Measurements from ENCODE around the gene CFAP54.

DNA sequence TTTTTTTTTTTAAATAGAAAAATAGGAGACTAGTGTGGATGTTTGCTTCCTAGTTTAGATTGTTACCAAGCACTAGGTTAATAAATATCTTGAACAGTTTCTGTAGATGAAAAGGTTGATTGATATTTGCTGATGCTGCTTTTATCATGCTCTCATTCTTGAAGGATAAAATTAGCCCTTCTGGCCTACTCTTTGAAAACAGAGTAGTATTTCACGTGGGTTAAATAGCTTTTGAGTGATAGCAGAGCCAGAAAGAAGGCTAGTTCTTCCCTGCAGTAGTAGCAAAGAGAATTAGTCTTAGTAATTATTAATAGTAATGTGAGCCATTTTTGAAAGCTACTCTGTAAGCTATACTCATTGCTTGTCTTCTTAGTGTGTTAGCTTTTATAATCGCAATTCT lies 422.9 kb downstream of the CFAP54 start:
- TF ChIP-seq CTCF (conservative IDR thresholded peaks at IDR 0.05 in 1 of 2, IDR thresholded peaks at IDR 0.05 in 1 of 2; ENCODE audit: low read depth in 1 of 2, low read length in 2 of 2): no peak
- TF ChIP-seq EZH2 (IDR thresholded peaks at IDR 0.05; ENCODE audit: low read length, missing control alignments): no peak

Data from fibroblast of lung (primary cell).